ENCODE data around the gene NRG2.

NRG2 gene

DNA sequence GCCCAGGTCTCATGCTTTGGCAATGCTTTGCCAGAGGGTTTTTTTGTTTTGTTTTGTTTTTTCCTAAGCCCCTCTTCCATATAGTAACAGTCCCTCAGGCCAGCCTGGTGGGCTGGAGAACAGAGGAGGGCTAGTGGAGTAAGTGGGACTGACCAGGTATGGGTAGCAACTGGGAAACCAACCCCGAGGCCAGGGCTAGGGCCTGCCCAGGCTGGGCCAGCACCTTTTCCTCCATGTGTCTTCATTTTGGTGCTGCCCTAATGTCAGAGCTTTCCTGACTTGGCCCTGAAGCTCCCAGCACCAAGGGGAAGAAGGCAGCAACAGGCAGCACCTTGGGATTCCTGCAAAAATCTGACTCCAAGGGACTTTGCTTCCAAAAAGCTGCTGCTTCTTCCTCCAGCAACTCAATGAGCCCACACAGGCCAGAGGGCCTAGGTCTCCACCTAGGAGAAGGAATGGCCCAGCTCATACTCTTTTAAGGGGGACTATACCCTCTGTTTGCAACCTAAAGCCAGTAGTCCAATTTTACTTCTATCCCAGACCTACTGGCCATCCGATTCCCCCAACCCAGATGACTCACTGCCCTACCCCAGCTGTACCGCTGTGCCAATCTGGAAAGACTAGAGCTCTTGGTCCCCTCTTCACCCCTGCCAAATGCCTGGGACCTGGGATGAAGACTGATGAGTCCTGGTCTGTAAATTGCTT is 142.4 kb downstream of the NRG2 start:
- DNase-seq: no peak

DNA sequence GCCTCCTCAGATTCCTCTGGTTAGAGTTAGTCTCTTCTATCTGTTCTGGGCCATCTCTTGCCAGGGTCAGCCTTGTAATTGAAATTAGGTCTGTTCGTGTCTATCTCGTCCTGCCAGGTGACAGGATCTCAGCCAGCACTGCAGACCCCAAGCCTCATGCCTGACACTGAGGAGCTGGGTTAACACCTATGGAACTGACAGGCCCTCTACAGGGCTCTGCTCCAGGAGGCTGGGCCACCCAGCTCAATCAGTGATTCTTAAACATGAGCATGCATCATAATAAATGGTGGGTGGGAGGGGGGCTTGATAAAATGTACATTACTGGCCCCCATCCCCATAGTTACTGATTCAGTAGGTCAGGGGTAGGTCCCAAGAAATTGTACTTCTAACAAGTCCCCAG is 144.1 kb downstream of the NRG2 start:
- DNase-seq: no peak

DNA sequence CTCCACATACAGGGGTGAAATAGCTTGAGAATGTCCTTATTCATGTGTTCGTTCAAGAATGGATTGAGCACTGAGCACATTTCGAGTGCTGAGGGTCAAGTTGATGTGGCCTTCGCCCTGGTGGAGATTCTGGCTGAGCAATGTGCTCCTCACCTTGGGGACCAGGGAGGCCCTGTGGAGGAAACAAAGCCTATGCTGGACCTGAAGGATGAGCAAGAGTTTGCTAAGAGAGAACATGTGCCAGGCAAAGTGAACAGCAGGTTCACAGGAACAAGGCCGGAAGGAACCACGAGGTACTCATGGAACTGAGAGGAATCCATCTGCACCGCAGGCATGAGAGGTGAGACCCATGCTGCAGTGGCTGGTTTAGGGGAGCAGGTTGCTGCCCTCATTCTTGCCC is 145.1 kb downstream of the NRG2 start:
- DNase-seq: no peak

DNA sequence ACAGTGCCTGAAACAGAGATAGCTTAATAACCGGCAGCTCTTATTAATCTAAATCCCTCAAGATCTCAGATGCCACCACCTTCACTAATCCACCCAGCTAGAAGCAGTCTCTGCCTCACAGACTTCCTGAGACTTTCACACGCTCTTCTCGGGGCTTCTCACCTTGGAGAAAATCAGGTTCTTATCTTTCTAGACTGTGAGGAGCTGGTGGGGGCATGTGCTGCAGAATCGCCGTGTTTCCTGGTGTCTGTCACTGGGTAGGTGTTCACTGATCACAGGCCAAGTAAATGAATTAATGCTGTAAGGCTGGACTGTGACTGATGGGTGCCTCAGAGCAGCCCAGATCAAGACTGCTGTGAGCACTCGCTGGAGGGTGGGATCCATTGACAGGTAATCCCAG is 145.8 kb downstream of the NRG2 start:
- no peak for DNase-seq

GRCh38 chr5:139896718-139897117 is 146.4 kb downstream of the NRG2 start:
- DNase-seq: no peak

DNA sequence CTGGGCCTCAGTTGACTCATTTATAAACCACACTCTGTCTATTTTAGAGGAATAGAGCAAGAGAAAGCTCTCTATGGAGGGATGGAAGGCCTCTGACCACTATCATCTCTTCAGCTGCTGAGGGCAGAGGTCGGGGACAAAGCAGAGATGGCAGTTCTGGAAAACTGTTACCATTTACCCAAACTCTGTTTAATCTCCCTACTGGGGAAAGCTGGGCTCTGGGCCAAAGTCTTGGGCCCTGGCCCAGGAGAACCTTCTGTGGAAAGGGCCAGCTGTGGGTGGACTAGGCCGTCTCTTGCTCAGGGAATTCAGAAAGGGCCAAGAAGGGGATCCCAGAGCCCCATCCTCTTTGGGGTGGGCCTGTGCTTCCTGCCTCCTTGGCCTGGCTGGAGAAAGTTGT is 147.5 kb downstream of the NRG2 start:
- DNase-seq: no peak

DNA sequence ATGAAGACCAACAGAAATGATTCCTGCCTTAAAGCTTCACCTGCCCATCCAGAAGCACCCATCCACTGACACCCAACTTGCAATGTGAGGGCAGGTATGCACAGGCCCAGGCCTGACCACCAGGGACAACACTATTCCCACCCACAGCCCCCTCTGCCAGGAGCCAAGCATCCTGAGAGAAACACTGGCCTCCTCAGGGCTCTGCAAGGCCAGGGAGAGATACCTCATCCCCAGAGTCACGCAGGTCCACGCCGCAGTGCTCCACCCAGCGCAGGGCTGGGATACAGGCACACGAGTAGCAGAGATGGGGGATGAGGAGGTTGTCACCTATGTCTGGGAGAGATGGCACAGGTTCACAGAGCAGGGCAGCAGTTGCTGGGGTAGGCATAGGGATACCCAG is 148.1 kb downstream of the NRG2 start:
- DNase-seq: no peak

DNA sequence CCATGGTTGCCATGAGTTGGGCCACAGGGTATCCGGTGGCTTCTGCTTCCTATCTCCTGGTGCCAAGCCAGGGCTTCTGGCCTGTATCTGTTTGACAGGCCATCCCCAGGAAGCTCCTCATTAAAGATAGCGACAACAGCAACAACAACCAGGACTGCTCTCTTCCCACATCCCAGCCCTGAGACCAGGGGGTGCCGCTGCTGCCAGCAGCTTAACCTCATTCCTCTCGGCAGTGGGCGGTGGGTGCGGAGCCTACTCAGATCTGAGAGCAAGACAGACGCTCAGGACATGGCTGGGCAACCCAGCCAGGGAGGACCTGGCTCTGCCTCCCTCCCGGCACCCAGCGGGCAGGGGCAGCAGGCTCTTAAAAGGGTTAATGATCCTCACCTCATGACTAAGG is 149.2 kb downstream of the NRG2 start:
- no peak for DNase-seq

- DNase-seq: no peak
These were observed 153.7 kb downstream of the NRG2 start for GRCh38 chr5:139889410-139889809.

DNA sequence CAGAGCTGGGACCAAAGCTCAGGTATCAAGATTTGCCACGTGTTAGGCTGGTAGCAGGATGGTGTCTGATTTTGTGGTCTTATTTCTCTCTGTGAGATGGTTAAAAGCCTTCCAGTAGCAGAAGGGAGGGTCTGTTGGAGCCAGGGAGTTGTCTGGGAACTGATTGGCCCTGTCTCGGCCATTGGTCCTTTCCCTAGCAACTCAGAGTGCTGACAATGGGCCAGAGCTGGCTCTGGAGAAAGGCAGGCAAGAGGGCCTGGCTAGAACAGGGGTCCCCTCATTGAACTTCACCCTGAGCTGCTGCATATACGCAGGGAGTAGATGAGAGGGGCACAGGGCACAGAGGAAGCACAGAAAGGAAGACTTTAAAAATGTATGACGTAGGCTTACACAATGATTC is 154.7 kb downstream of the NRG2 start:
- DNase-seq: no peak

DNA sequence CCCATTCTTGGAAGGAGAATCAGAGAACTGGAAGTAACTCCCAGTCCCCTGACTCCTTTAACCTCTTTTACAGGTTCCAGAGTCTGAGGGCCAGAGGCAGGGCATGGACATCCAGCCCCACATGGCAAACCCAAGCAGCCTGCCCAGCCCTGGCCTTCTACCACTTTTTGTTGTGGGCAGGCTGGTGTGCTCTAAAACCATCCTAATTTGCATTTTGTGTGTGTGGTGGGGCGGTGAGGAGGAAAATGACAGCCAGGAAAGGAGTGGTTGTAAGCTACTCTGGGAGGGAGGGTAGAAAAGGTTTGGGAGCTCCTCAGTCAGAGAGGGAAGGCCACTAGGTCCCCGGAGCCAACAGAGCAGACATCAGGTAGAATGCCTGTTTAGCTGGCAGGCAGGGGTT is 156.9 kb downstream of the NRG2 start:
- no peak for DNase-seq

DNA sequence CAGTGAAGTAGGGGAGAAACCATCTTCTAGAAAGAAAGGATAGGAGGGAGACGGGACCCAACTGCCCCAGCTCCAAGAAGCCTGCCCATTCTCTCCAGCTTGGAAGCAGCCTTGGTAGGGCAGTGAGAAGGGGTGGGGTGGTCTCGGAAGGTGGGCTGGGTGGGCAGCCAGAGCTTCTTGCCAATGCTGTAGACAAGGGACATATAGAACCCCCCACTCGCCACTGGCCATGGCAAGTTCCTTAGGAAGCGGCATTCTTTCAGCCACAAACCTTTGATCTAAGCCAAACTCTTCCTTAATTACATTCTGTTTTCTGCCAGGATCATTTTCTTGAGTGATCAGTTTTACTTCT is 157.3 kb downstream of the NRG2 start:
- no peak for DNase-seq

GRCh38 chr5:139885172-139885856 is 157.8 kb downstream of the NRG2 start:
- no peak for DNase-seq

DNA sequence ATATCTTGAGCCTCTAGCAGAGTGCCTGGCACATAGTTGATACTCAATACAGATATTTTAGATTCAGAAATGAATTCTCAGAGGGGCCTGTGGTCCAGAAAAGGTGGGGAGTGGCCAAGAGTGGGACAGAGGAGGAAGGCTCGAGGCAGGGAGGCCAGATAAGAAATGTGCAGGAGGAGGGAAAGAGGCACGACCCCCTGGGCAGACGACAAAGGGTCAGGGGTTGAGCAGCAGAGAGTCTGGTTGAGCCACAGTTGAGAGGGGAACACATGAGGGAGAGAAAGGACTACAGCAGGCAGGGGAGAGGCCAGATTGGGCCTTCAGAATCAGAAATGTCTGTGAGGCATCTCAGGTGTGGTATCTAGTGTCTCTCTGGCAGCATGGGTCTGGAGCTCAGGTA is 158.4 kb downstream of the NRG2 start:
- no peak for DNase-seq

- DNase-seq: no peak
These were observed 159.0 kb downstream of the NRG2 start for GRCh38 chr5:139884144-139884543.

- DNase-seq: no peak
These were observed 160.0 kb downstream of the NRG2 start for GRCh38 chr5:139882961-139883539.

DNA sequence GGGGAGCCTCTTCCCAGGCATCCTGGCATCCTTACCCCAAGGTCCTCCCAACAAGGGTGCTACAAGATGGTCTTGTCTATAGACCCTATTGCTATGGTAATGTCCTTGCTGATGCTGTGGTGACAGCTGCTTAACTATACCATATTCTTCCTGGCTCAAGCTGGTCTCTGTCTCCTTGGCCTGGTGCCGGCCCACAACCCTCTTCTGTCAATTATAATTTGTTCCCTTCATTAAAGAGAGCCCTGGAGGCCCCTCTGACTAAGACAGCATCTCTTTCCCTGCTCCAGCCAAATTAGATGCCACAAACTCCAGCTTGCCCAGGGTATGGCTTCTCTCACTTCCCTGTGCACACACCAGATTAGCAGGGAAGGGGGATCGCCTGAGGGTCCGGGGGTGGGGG is 160.8 kb downstream of the NRG2 start:
- no peak for DNase-seq

- DNase-seq: no peak
These were observed 161.9 kb downstream of the NRG2 start for GRCh38 chr5:139881143-139881733.

DNA sequence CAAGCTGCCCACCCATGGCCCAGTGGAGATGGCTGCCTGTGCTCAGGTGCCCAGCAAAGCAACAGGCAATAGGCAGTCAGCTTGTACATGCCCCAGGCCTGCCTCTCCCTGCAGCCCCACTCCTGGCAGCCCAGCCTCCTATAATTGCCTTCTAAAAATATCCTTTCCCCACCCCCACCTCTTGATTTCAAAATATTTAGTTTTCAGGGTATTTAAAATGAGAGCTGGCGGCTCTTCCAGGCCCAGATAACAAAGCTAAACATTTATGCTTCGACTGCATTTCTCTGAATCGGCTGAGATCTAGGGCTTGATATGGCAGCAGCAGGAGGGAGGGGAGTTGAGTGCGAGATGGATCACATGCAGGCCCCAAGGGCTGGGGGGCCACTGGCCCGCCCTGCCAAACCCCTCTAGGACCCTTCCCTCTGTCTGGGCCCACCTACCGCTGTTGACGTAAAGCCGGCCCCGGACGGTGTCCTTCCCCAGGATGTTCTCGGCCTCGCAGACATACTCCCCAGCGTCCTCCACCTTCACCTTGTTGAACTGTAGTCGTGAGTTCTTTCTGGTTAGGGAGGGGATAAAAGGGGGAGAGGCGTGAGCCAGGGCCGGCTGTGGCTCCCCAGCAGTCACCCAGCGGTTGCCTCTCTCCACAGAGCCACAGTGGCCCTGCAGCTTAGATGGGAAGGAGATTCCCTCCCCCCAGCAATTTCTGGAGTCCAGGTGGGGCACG is 162.5 kb downstream of the NRG2 start:
- no peak for DNase-seq

- no peak for DNase-seq
These were observed 165.0 kb downstream of the NRG2 start for GRCh38 chr5:139878093-139878492.

- no peak for DNase-seq
These were observed 165.9 kb downstream of the NRG2 start for GRCh38 chr5:139877129-139877597.

- DNase-seq: no peak
These were observed 167.1 kb downstream of the NRG2 start for GRCh38 chr5:139875957-139876356.

Measured in inflammatory macrophage treated with lipopolysaccharide for 4 hours (primary cell).